ENCODE data around the gene TMEM63C. TPM values are rescaled to one million over a fixed set of nuclear protein-coding genes. Genes with fewer than 3 reads are reported as not detected.

The TMEM63C gene
- total RNA-seq, 6 donors from 2014 or later, result 0.15 to 8.3 (median 0.80) TPM; not detected in 2

DNA sequence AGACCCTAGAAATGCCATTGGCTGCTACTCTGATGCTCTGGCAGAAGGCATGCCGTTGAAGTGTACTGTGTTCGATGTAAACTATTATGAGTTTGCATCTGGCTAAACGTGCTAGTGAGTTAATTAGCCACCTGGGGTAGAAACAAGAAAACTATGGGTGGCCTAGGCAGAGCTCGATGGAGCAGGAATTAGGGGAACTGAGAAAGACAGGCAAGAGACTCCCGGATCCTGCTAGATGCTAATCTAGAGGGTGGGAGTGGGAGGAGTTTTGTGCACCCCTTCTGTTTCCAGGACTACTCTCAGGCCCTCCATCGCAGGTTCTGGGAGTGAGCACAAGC, 32.0 kb downstream of the TMEM63C start:
- TF ChIP-seq POLR2AphosphoS5 (IDR thresholded peaks at IDR 0.05), result no peak
- no peak for TF ChIP-seq EP300 (IDR thresholded peaks at IDR 0.05)
- TF ChIP-seq POLR2A (IDR thresholded peaks at IDR 0.05), result no peak
- TF ChIP-seq, protein P1, sequence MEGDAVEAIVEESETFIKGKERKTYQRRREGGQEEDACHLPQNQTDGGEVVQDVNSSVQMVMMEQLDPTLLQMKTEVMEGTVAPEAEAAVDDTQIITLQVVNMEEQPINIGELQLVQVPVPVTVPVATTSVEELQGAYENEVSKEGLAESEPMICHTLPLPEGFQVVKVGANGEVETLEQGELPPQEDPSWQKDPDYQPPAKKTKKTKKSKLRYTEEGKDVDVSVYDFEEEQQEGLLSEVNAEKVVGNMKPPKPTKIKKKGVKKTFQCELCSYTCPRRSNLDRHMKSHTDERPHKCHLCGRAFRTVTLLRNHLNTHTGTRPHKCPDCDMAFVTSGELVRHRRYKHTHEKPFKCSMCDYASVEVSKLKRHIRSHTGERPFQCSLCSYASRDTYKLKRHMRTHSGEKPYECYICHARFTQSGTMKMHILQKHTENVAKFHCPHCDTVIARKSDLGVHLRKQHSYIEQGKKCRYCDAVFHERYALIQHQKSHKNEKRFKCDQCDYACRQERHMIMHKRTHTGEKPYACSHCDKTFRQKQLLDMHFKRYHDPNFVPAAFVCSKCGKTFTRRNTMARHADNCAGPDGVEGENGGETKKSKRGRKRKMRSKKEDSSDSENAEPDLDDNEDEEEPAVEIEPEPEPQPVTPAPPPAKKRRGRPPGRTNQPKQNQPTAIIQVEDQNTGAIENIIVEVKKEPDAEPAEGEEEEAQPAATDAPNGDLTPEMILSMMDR (IDR thresholded peaks at IDR 0.05), result no peak
- H3K4me3 ChIP-seq, result no peak overlapping the region
- H3K9me3 ChIP-seq, result no peaks in the 10 kb centered on the region
- DNase-seq (no peak), ATAC-seq (ENCODE audit: low FRiP score in 2 of 2) (no peak)
- no peaks in the 10 kb centered on the region for H3K36me3 ChIP-seq
- no peaks in the 10 kb centered on the region for H3K4me1 ChIP-seq
- no peaks in the 10 kb centered on the region for H3K27me3 ChIP-seq
- 25 to 39% methylated on average over 6 of the region's 6 CpGs for WGBS, 2 donors
- no peak overlapping the region for H3K27ac ChIP-seq

DNA sequence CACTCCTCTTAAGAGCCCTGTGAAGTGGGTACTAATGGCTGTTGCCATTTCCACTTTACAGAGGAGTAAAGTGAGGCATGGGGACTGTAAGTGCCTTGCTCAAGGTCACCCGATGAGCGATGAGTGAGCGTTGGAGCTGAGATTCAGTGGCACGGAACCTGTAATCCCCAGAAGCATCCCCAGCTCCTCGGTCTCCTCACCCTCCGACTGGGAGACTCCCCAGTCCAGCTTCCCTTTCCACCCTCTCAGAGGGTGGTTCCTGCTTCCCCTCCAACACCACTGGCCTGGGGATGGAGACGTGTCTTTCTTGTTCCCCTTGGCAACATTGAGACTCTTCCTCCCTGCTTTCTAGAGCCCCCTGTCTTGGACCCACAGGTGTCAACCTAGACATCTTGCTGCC, 32.6 kb downstream of the TMEM63C start:
- ATAC-seq (ENCODE audit: low FRiP score in 2 of 2), result no peak
- no peak overlapping the region for H3K4me3 ChIP-seq
- no peak for TF ChIP-seq POLR2A (IDR thresholded peaks at IDR 0.05)
- TF ChIP-seq, protein P1 (IDR thresholded peaks at IDR 0.05), result no peak
- no peak for TF ChIP-seq POLR2AphosphoS5 (IDR thresholded peaks at IDR 0.05)
- TF ChIP-seq EP300 (IDR thresholded peaks at IDR 0.05), result no peak
- no peak for DNase-seq
- no peaks in the 10 kb centered on the region for H3K27me3 ChIP-seq
- H3K4me1 ChIP-seq, result no peaks in the 10 kb centered on the region
- no peak overlapping the region for H3K27ac ChIP-seq
- H3K36me3 ChIP-seq, result no peaks in the 10 kb centered on the region
- no peaks in the 10 kb centered on the region for H3K9me3 ChIP-seq
- 74 to 79% methylated on average over 7 of the region's 7 CpGs for WGBS, 2 donors

GRCh38 chr14:77217551-77217950, 36.0 kb downstream of the TMEM63C start:
- H3K4me1 ChIP-seq, result no peaks in the 10 kb centered on the region
- H3K4me3 ChIP-seq, result no peak overlapping the region
- 61 to 73% methylated on average over 3 of the region's 3 CpGs for WGBS, 2 donors
- H3K36me3 ChIP-seq, result no peaks in the 10 kb centered on the region
- H3K27me3 ChIP-seq, result no peaks in the 10 kb centered on the region
- no peaks in the 10 kb centered on the region for H3K9me3 ChIP-seq
- TF ChIP-seq EP300 (IDR thresholded peaks at IDR 0.05) (no peak), POLR2A (IDR thresholded peaks at IDR 0.05) (no peak), POLR2AphosphoS5 (IDR thresholded peaks at IDR 0.05) (no peak)
- TF ChIP-seq, protein P1 (IDR thresholded peaks at IDR 0.05), result no peak
- H3K27ac ChIP-seq, result no peak overlapping the region
- ATAC-seq (ENCODE audit: low FRiP score in 2 of 2), result no peak
- DNase-seq, result no peak

- TF ChIP-seq POLR2A (IDR thresholded peaks at IDR 0.05) (no peak), EP300 (IDR thresholded peaks at IDR 0.05) (no peak), POLR2AphosphoS5 (IDR thresholded peaks at IDR 0.05) (no peak)
- TF ChIP-seq, protein P1 (IDR thresholded peaks at IDR 0.05), result no peak
- 68 to 100% methylated on average over 1 to 10 of the region's 10 CpGs for WGBS, 2 donors
- no peak overlapping the region for H3K27ac ChIP-seq
- ATAC-seq (ENCODE audit: low FRiP score in 2 of 2) (no peak), DNase-seq (no peak)
- no peaks in the 10 kb centered on the region for H3K4me1 ChIP-seq
- H3K4me3 ChIP-seq, result no peak overlapping the region
- no peaks in the 10 kb centered on the region for H3K9me3 ChIP-seq
- H3K27me3 ChIP-seq, result no peaks in the 10 kb centered on the region
- H3K36me3 ChIP-seq, result no peaks in the 10 kb centered on the region
Measured at GRCh38 chr14:77219591-77219990, 38.0 kb downstream of the TMEM63C start.

- 49 to 77% methylated on average over 14 to 23 of the region's 24 CpGs for WGBS, 2 donors
- H3K36me3 ChIP-seq, result no peaks in the 10 kb centered on the region
- H3K27ac ChIP-seq, result no peak overlapping the region
- ATAC-seq (ENCODE audit: low FRiP score in 2 of 2) (no peak), DNase-seq (no peak)
- no peaks in the 10 kb centered on the region for H3K9me3 ChIP-seq
- TF ChIP-seq POLR2A (IDR thresholded peaks at IDR 0.05) (no peak), POLR2AphosphoS5 (IDR thresholded peaks at IDR 0.05) (no peak), EP300 (IDR thresholded peaks at IDR 0.05) (no peak)
- TF ChIP-seq, protein P1 (IDR thresholded peaks at IDR 0.05), result no peak
- H3K4me3 ChIP-seq, result no peak overlapping the region
- H3K4me1 ChIP-seq, result no peaks in the 10 kb centered on the region
- H3K27me3 ChIP-seq, result no peaks in the 10 kb centered on the region
Measured at GRCh38 chr14:77220246-77221017, 38.8 kb downstream of the TMEM63C start.
